Right lobe of liver (tissue), 6 donors: ENCODE results near the gene OR2F2. TPM values are rescaled to one million over a fixed set of nuclear protein-coding genes. Genes with fewer than 3 reads are reported as not detected.

Experiments
- ATAC-seq, 4 donors: fragments of 200-7000 bp; cut with Tn5 transposase; one replicate each; pipeline ENCODE4 v1.9.1; 2020; ENCODE audit warnings: mild to moderate bottlenecking in 4 of 4, moderate library complexity in 4 of 4
- DNase-seq, 3 donors: peaks; one replicate each; pipeline ENCODE4 v3.0.0-alpha.2; 2020
- H3K27ac ChIP-seq, 3 donors: fragments of 200-600 bp; one replicate each; pipeline ENCODE4 v1.8.0; 2022
- H3K27me3 ChIP-seq, 2 donors: fragments of 200-600 bp; one replicate each; pipeline ENCODE4 v1.8.0; 2022
- H3K36me3 ChIP-seq, 4 donors: fragments of 200-600 bp; sonication (generic) in 1 of 4; one replicate each; pipeline versions ENCODE4 v1.5.1 to v1.8.0; 2017 to 2022; ENCODE audit warnings: control low read depth in 1 of 4
- H3K4me1 ChIP-seq, 4 donors: fragments of 200-600 bp; sonication (generic) in 1 of 4; one replicate each; pipeline versions ENCODE4 v1.5.1 to v1.8.0; 2017 to 2022; ENCODE audit warnings: control low read depth in 1 of 4
- H3K4me3 ChIP-seq, 3 donors: fragments of 200-600 bp; one replicate each; pipeline ENCODE4 v1.8.0; 2022
- H3K9me3 ChIP-seq, 4 donors: fragments of 200-600 bp; sonication (generic) in 1 of 4; one replicate each; pipeline versions ENCODE4 v1.5.1 to v1.8.0; 2017 to 2022; ENCODE audit warnings: control low read depth in 1 of 4
- CTCF ChIP-seq, 4 donors: fragments of 200-600 bp in 3 of 4; fragments of 450-650 bp in 1 of 4; IDR thresholded peaks; one replicate each; pipeline versions ENCODE4 v1.5.1 to v1.8.0; 2016 to 2022; ENCODE audit warnings: antibody characterized with exemption in 4 of 4, mild to moderate bottlenecking in 2 of 4
- POLR2A ChIP-seq: fragments of 450-650 bp; IDR thresholded peaks from one replicate; pipeline ENCODE4 v1.6.1; 2017; ENCODE audit warnings: antibody characterized with exemption, mild to moderate bottlenecking
- WGBS: methylation state at CpG from one replicate; pipeline ENCODE4 v1.1.6; 2018; ENCODE audit warnings: low coverage, low lambda C conversion rate; ENCODE audit not compliant: insufficient coverage; ENCODE audit errors: missing lambda C conversion rate; 5-methylcytosine and 5-hydroxymethylcytosine counted together
- intact Hi-C, 2 donors: fragments of 100-400 bp; cut with DNase I; formaldehyde crosslinking; loops; one replicate each; pipeline versions ENCODE4 v1.11.2 to v1.14.1; 2022
- total RNA-seq, 6 experiments: library from RNA; depleted of rRNA in 2 of 6; stranded (reverse); fragments of >200 nt in 2 of 6; fragmentation: NEBNext Ultra II Directional in 3 of 6; extraction: Animal tissue kit (Norgen Biotek cat#: 25700) in 3 of 6; gene quantifications; one replicate each; pipeline versions ENCODE4 v1.1.0 to v1.2.4, GENCODE V29; 2016 to 2023
- donor health status: DM: no; HTN: yes; CAD: no.
- donor health status: DM: no; HTN: no; CAD: no.
- donor health status: DM: no; HTN: no; CAD: no.
- donor health status: DM: no; HTN: yes; CAD: no.
- donor health status: DM: no; HTN: yes; CAD: no.

Gene OR2F2
- total RNA-seq, 6 experiments from 2014 or later = not detected

DNA sequence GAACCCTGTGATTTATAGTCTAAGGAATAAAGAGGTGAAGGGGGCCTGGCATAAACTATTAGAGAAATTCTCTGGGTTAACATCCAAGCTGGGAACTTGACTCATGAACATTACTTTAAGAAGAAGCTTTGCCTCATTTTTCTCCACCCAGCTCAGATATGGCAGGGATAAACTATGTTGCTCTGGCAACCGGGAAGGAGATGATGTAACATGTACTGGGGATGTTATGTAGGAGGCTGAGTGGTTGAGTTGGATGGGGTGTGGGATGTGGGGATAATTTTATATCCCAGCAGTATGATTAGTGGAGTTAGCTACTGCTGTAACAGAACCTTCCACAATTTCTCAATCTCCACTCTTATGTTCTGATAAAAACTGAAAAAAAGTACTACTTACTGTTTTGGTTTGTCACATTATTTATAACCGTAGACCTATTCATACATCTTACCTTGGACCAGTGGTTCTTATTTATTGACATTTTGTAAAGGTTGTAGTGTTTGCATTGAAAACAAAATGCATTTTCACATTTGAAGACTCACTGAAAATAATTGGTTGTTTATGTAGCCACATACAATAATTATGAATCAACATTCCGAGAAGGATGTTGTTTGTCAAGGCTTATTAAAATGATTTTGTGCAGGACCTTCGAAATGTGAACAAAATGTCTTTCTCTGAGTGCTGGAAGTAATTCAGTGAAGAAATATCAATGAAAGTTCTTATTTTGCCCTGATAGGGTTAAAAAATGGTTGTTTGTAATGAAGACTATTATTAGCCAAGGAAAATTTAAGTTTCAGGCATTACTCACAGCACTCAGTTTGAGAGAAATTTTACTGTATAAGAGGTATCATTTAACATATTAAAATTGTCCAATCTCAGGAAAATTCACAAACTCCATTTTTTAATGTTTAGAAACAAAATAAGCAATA lies 1.3 kb downstream of the OR2F2 start:
- no peak for DNase-seq
- intact Hi-C loops = no loop called here
- Histone ChIP-seq H3K27ac (no peak overlapping the region), H3K27me3 (no peaks in the 10 kb centered on the region), H3K4me3 (no peak overlapping the region), H3K4me1 (no peaks in the 10 kb centered on the region), H3K36me3 (no peaks in the 10 kb centered on the region), H3K9me3 (no peaks in the 10 kb centered on the region)
- WGBS = 62% methylated on average over 4 of the region's 4 CpGs
- no peak for TF ChIP-seq CTCF (IDR thresholded peaks at IDR 0.05)
- TF ChIP-seq POLR2A = no peak
- ATAC-seq = no peak

- intact Hi-C loops = no loop called here
- Histone ChIP-seq H3K4me1 (no peaks in the 10 kb centered on the region), H3K9me3 (no peaks in the 10 kb centered on the region), H3K36me3 (no peaks in the 10 kb centered on the region), H3K27ac (no peak overlapping the region), H3K27me3 (no peaks in the 10 kb centered on the region), H3K4me3 (no peak overlapping the region)
- DNase-seq (no peak), ATAC-seq (no peak)
- no peak for TF ChIP-seq POLR2A
- TF ChIP-seq CTCF (IDR thresholded peaks at IDR 0.05) = no peak
- 61% methylated on average over 5 of the region's 5 CpGs for WGBS
Measured at GRCh38 chr7:143938379-143939243, 3.6 kb downstream of the OR2F2 start.

DNA sequence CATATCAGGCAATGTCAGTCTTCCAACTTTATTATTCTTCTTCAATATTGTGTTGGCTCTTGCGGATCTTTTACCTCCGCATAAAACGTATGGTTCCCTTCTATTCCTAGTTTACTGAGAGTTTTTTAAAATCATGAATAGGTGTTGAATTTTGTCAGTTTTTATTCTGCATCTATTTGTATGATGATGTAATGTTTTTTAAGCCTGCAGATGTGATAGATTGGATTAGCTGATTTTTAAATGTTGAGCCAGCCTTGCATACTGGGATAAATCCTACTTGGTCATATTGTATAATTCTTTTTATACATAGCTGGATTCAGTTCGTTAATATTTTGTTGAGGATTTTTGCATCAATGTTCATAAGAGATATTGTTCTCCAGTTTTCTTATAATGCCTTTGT lies 10.4 kb downstream of the OR2F2 start:
- intact Hi-C loops = no loop called here
- H3K36me3 ChIP-seq = no peaks in the 10 kb centered on the region
- no peak overlapping the region for H3K4me3 ChIP-seq
- TF ChIP-seq CTCF (IDR thresholded peaks at IDR 0.05) = no peak
- TF ChIP-seq POLR2A = no peak
- no peaks in the 10 kb centered on the region for H3K27me3 ChIP-seq
- H3K9me3 ChIP-seq = no peaks in the 10 kb centered on the region
- WGBS = 88% methylated on average over 4 of the region's 4 CpGs
- H3K27ac ChIP-seq = no peak overlapping the region
- no peaks in the 10 kb centered on the region for H3K4me1 ChIP-seq
- ATAC-seq (no peak), DNase-seq (no peak)

DNA sequence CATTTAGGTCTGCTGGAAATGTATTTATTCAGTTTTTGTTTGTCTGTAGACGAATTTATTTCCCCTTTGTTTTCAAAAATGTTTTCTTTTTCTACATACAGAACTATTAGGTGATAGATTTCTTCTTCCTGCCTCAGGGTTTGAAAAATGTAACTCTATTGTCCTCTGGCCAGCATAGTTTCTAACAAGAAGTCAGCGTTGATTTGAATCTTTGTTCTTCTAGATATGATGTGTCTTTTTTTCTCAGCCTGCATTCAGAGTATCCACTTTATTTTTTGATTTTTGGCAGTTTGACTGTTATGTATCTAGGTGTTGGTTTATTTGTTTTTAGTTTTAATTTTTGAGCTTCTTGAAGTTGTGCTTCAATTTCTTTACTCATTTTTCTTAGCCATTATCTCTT lies 12.1 kb downstream of the OR2F2 start:
- no peak overlapping the region for H3K4me3 ChIP-seq

More for the DNA sequence above, 12.1 kb downstream of the OR2F2 start:
- TF ChIP-seq CTCF (IDR thresholded peaks at IDR 0.05) (no peak), POLR2A (no peak)
- Histone ChIP-seq H3K27me3 (no peaks in the 10 kb centered on the region), H3K4me1 (no peaks in the 10 kb centered on the region), H3K36me3 (no peaks in the 10 kb centered on the region), H3K9me3 (no peaks in the 10 kb centered on the region), H3K27ac (no peak overlapping the region)
- intact Hi-C loops = no loop called here
- DNase-seq (no peak), ATAC-seq (no peak)
- WGBS = 53% methylated on average over 2 of the region's 2 CpGs
